ENCODE data around the gene SPAG16. TPM values are rescaled to one million over a fixed set of nuclear protein-coding genes. Genes with fewer than 3 reads are reported as not detected.

Gene SPAG16
- total RNA-seq, 1 experiment from 2014 or later = 0.30 TPM

DNA sequence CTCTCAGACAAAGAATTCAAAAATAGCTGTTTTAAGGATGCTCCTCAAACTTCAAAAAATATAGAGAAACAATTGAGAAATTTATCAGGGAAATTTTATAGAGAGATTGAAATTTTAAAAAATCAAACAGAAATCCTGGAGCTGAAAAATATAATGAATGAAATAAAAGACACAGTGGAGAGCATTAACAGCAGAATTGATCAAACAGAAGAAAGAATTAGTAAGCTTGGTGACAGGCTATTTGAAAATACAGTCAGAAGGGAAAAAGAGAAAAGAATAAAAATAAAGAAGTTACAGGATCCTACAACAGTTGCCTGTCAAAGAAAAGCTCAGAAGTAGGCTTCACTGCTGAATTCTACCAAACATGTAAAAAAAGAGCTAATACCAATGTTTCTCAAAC, 832.8 kb downstream of the SPAG16 start:
- DNase-seq (ENCODE audit: low read depth, low spot score) (no peak), ATAC-seq (no peak)
- H3K9me3 ChIP-seq (ENCODE audit: control insufficient read depth in 1 of 2, insufficient read depth in 1 of 2, low read depth in 1 of 2, low read length in 2 of 2) = peaks cover 7 to 13% of the 10 kb centered on the region in 2 experiments; a peak in 3 of 4 replicates
- no peak overlapping the region for H3K4me3 ChIP-seq (replicated peaks in 1 of 2; ENCODE audit: low read depth in 1 of 2, low read length in 2 of 2)
- H3K9me2 ChIP-seq (ENCODE audit: insufficient read depth) = no peaks in the 10 kb centered on the region
- H2AFZ ChIP-seq (ENCODE audit: low read depth, low read length, poor library complexity, severe bottlenecking) = no peak overlapping the region
- intact Hi-C loops (cut with micrococcal nuclease) = no loop called here
- no peaks in the 10 kb centered on the region for H3K4me1 ChIP-seq (ENCODE audit: control insufficient read depth in 1 of 2, insufficient read depth in 2 of 2, low read length in 2 of 2)
- H4K20me1 ChIP-seq (ENCODE audit: insufficient read depth) = no peaks in the 10 kb centered on the region
- H3K79me2 ChIP-seq (ENCODE audit: insufficient read depth, low read length) = no peaks in the 10 kb centered on the region
- H3K27ac ChIP-seq (ENCODE audit: low read depth, low read length) = no peak overlapping the region
- no TSS peak for BruUV-seq (replicated peaks)
- TF ChIP-seq EZH2phosphoT487 (IDR thresholded peaks at IDR 0.05; ENCODE audit: borderline replicate concordance) (no peak), CBX3 (IDR thresholded peaks at IDR 0.05; ENCODE audit: low read depth) (0 out of 2 replicates have a peak, but pooled peaks have one; percentile 62)
- no peaks in the 10 kb centered on the region for H3K27me3 ChIP-seq (ENCODE audit: insufficient read depth, low read length)
- ChIA-PET RAD21 (ENCODE audit: low non-redundant PET in 1 of 2, low total read pairs in 2 of 2, uncharacterized antibody in 2 of 2, unreplicated experiment in 2 of 2) (no interaction called here), CTCF (no interaction called here), POLR2A (no interaction called here)
- H3K4me2 ChIP-seq (ENCODE audit: low read length) = no peak overlapping the region
- no peaks in the 10 kb centered on the region for H3K36me3 ChIP-seq (ENCODE audit: control insufficient read depth in 1 of 2, insufficient read depth in 2 of 2, low read length in 2 of 2)
- no peak overlapping the region for H3K9ac ChIP-seq (ENCODE audit: low read length)

DNA sequence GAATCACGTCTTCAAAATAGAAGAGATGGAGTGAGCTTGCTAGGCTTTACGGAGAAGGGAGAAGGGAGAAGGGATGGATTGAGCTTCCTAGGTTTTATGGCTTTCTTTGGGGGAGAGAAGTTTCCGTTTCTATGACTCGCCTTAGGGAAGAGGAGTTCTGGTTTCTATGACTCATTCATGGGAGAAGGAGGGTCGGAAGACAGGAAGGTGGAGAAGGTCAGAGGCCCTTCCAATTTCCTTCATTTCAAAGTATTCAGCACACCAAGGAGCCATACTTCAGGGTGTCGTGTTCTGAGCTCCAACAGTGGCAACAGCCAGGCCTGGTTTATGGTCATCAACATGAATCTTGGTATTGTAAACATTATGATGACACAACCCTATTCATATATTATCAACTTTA, 841.9 kb downstream of the SPAG16 start:
- no peaks in the 10 kb centered on the region for H3K9me3 ChIP-seq (ENCODE audit: control insufficient read depth in 1 of 2, insufficient read depth in 1 of 2, low read depth in 1 of 2, low read length in 2 of 2)
- no peaks in the 10 kb centered on the region for H3K9me2 ChIP-seq (ENCODE audit: insufficient read depth)
- ChIA-PET RAD21 (ENCODE audit: low non-redundant PET in 1 of 2, low total read pairs in 2 of 2, uncharacterized antibody in 2 of 2, unreplicated experiment in 2 of 2) (no interaction called here), CTCF (no interaction called here), POLR2A (no interaction called here)
- H3K27ac ChIP-seq (ENCODE audit: low read depth, low read length) = no peak overlapping the region
- no TSS peak for BruUV-seq (replicated peaks)
- DNase-seq (ENCODE audit: low read depth, low spot score) (peak; percentile 34), ATAC-seq (peak; percentile 87)
- H4K20me1 ChIP-seq (ENCODE audit: insufficient read depth) = no peaks in the 10 kb centered on the region
- TF ChIP-seq ZNF274 (IDR thresholded peaks at IDR 0.05; ENCODE audit: low read depth, low read length) (no peak), CBX3 (IDR thresholded peaks at IDR 0.05; ENCODE audit: low read depth) (peak; percentile 53; the same call in 1 of the 2 replicates), CEBPB (IDR thresholded peaks at IDR 0.05; ENCODE audit: low read depth) (no peak), POLR2AphosphoS5 (IDR thresholded peaks at IDR 0.05; ENCODE audit: low read depth, low read length) (no peak), FOSL1 (IDR thresholded peaks at IDR 0.05; ENCODE audit: low read depth) (peak; percentile 65), ZFX (IDR thresholded peaks at IDR 0.05) (no peak), SP1 (IDR thresholded peaks at IDR 0.05; ENCODE audit: low read depth) (peak; percentile 38), JUND (IDR thresholded peaks at IDR 0.05) (peak; percentile 48)
- TF ChIP-seq, protein P1, sequence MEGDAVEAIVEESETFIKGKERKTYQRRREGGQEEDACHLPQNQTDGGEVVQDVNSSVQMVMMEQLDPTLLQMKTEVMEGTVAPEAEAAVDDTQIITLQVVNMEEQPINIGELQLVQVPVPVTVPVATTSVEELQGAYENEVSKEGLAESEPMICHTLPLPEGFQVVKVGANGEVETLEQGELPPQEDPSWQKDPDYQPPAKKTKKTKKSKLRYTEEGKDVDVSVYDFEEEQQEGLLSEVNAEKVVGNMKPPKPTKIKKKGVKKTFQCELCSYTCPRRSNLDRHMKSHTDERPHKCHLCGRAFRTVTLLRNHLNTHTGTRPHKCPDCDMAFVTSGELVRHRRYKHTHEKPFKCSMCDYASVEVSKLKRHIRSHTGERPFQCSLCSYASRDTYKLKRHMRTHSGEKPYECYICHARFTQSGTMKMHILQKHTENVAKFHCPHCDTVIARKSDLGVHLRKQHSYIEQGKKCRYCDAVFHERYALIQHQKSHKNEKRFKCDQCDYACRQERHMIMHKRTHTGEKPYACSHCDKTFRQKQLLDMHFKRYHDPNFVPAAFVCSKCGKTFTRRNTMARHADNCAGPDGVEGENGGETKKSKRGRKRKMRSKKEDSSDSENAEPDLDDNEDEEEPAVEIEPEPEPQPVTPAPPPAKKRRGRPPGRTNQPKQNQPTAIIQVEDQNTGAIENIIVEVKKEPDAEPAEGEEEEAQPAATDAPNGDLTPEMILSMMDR (IDR thresholded peaks at IDR 0.05 in 2 of 3, conservative IDR thresholded peaks at IDR 0.05 in 1 of 3; ENCODE audit: borderline replicate concordance in 1 of 3, insufficient read depth in 1 of 3, low read depth in 2 of 3, low read length in 2 of 3) = no peak
- H3K4me1 ChIP-seq (ENCODE audit: control insufficient read depth in 1 of 2, insufficient read depth in 2 of 2, low read length in 2 of 2) = peaks cover 6 to 20% of the 10 kb centered on the region in 2 experiments; a peak in 3 of 4 replicates
- H2AFZ ChIP-seq (ENCODE audit: low read depth, low read length, poor library complexity, severe bottlenecking) = peak overlapping the region; percentile 90
- no peak overlapping the region for H3K4me3 ChIP-seq (replicated peaks in 1 of 2; ENCODE audit: low read depth in 1 of 2, low read length in 2 of 2)
- no peaks in the 10 kb centered on the region for H3K27me3 ChIP-seq (ENCODE audit: insufficient read depth, low read length)
- H3K4me2 ChIP-seq (ENCODE audit: low read length) = peak overlapping the region; percentile 58
- intact Hi-C loops (cut with micrococcal nuclease) = no loop called here
- no peaks in the 10 kb centered on the region for H3K36me3 ChIP-seq (ENCODE audit: control insufficient read depth in 1 of 2, insufficient read depth in 2 of 2, low read length in 2 of 2)
- H3K79me2 ChIP-seq (ENCODE audit: insufficient read depth, low read length) = no peaks in the 10 kb centered on the region
- H3K9ac ChIP-seq (ENCODE audit: low read length) = no peak overlapping the region
